Bronchial epithelial cell (primary cell): ENCODE measurements around the gene LYPD8. TPM values are rescaled to one million over a fixed set of nuclear protein-coding genes. Genes with fewer than 3 reads are reported as not detected.

ENCODE experiments used
- DNase-seq: peaks from one replicate; pipeline ENCODE4 v3.0.0-alpha.2; 2010; ENCODE audit warnings: low read depth
- FAIRE-seq: peaks from 2 replicates; lab custom pipeline; 2011; peaks lifted over from hg19 to GRCh38; lab: Jason Lieb, UNC
- H3K27me3 ChIP-seq: 2 replicates; pipeline ENCODE4 v1.5.1; 2011; ENCODE audit warnings: low read length; ENCODE audit not compliant: control insufficient read depth, insufficient read depth
- H3K36me3 ChIP-seq: 2 replicates; pipeline ENCODE4 v1.5.1; 2011; ENCODE audit warnings: low read length; ENCODE audit not compliant: control insufficient read depth, insufficient read depth
- H3K4me3 ChIP-seq: 2 replicates; pipeline ENCODE4 v1.5.1; 2011; ENCODE audit warnings: mild to moderate bottlenecking, low read depth, low read length, control low read depth
- CTCF ChIP-seq: IDR thresholded peaks from 2 replicates; pipeline ENCODE4 v1.5.1; 2011; ENCODE audit warnings: mild to moderate bottlenecking, moderate library complexity, low read length, control low read depth, inconsistent platforms; ENCODE audit not compliant: insufficient read depth, severe bottlenecking
- total RNA-seq: library from RNA; depleted of rRNA; stranded (reverse); fragments of >200 nt; gene quantifications from 2 replicates; pipeline ENCODE4 v1.2.1, GENCODE V29; 2014

LYPD8 gene
- total RNA-seq, 1 donor from 2014 or later, result not detected

- Histone ChIP-seq H3K4me3 (no peak overlapping the region), H3K27me3 (no peaks in the 10 kb centered on the region), H3K36me3 (no peaks in the 10 kb centered on the region)
- FAIRE-seq (no peak), DNase-seq (no peak)
- TF ChIP-seq CTCF, result no peak
These were observed 592 bp upstream of the LYPD8 start for GRCh38 chr1:248756151-248756550.

GRCh38 chr1:248753708-248754280, 1.8 kb downstream of the LYPD8 start:
- FAIRE-seq, result no peak
- no peak for DNase-seq
- H3K36me3 ChIP-seq, result no peaks in the 10 kb centered on the region
- TF ChIP-seq CTCF, result no peak
- H3K4me3 ChIP-seq, result no peak overlapping the region
- H3K27me3 ChIP-seq, result no peaks in the 10 kb centered on the region

- H3K27me3 ChIP-seq, result no peaks in the 10 kb centered on the region
- no peak for TF ChIP-seq CTCF
- H3K36me3 ChIP-seq, result no peaks in the 10 kb centered on the region
- H3K4me3 ChIP-seq, result no peak overlapping the region
- DNase-seq, result no peak
- FAIRE-seq, result no peak
These were observed 2.4 kb downstream of the LYPD8 start for GRCh38 chr1:248753029-248753594.

GRCh38 chr1:248752161-248753028, 3.2 kb downstream of the LYPD8 start:
- H3K27me3 ChIP-seq, result no peaks in the 10 kb centered on the region
- no peak for TF ChIP-seq CTCF
- no peaks in the 10 kb centered on the region for H3K36me3 ChIP-seq
- no peak overlapping the region for H3K4me3 ChIP-seq
- DNase-seq (no peak), FAIRE-seq (no peak)

GRCh38 chr1:248751635-248752034, 3.9 kb downstream of the LYPD8 start:
- TF ChIP-seq CTCF, result no peak
- Histone ChIP-seq H3K4me3 (no peak overlapping the region), H3K36me3 (no peaks in the 10 kb centered on the region), H3K27me3 (no peaks in the 10 kb centered on the region)
- no peak for DNase-seq
- no peak for FAIRE-seq
